Neural cell (in vitro differentiated cells): Measurements from ENCODE around the gene POU2F2. TPM values are rescaled to one million over a fixed set of nuclear protein-coding genes. Genes with fewer than 3 reads are reported as not detected.
A peak's percentile ranks its signal among the peaks of the same experiment; 100 is the strongest.

Experiments used
- H2AFZ ChIP-seq: fragments of 200-600, 300-800 bp; sonication (generic), shearing (Covaris generic); 2 replicates; pipeline ENCODE4 v1.6.0; 2014; ENCODE audit warnings: low read depth, mild to moderate bottlenecking, antibody characterized with exemption, low read length, moderate library complexity
- H3F3A ChIP-seq: fragments of 200-600 bp; shearing (Covaris generic); 2 replicates; pipeline ENCODE4 v1.6.1; 2016; ENCODE audit warnings: mild to moderate bottlenecking, moderate library complexity, mixed read lengths, antibody characterized with exemption, low read length; ENCODE audit not compliant: insufficient read depth, poor library complexity, severe bottlenecking
- H3K27ac ChIP-seq: fragments of 200-600, 300-800 bp; sonication (generic), shearing (Covaris generic); 2 replicates; pipeline ENCODE4 v1.5.1; 2014; ENCODE audit warnings: mild to moderate bottlenecking, low read length, moderate library complexity
- H3K27me3 ChIP-seq: fragments of 300-800, 200-600 bp; sonication (generic), shearing (Covaris generic); 2 replicates; pipeline ENCODE4 v1.6.0; 2014; ENCODE audit warnings: mild to moderate bottlenecking, low read depth, low read length, moderate library complexity; ENCODE audit not compliant: insufficient read depth
- H3K36me3 ChIP-seq: fragments of 300-800, 200-600 bp; sonication (generic), shearing (Covaris generic); 2 replicates; pipeline ENCODE4 v1.5.1; 2014; ENCODE audit warnings: mild to moderate bottlenecking, antibody characterized with exemption, low read length, moderate library complexity; ENCODE audit not compliant: insufficient read depth
- H3K4me2 ChIP-seq: fragments of 300-800, 200-600 bp; sonication (generic), shearing (Covaris generic); 2 replicates; pipeline ENCODE4 v1.6.0; 2014; ENCODE audit warnings: mild to moderate bottlenecking, low read length
- H3K4me3 ChIP-seq: fragments of 300-800, 200-600 bp; sonication (generic), shearing (Covaris generic); 2 replicates; pipeline ENCODE4 v1.5.1; 2014; ENCODE audit warnings: mild to moderate bottlenecking, low read length, moderate library complexity
- H3K79me2 ChIP-seq: fragments of 200-600 bp; shearing (Covaris generic); replicated peaks from 2 replicates; pipeline ENCODE4 v1.6.0; 2014; ENCODE audit warnings: mild to moderate bottlenecking, low read length, moderate library complexity; ENCODE audit not compliant: insufficient read depth
- H3K9ac ChIP-seq: fragments of 300-800, 200-600 bp; sonication (generic), shearing (Covaris generic); 2 replicates; pipeline ENCODE4 v1.6.1; 2016; ENCODE audit warnings: mild to moderate bottlenecking, low read length, mixed read lengths
- H3K9me2 ChIP-seq: fragments of 200-600 bp; shearing (Covaris generic); 2 replicates; pipeline ENCODE4 v1.6.1; 2016; ENCODE audit warnings: mild to moderate bottlenecking, low read length, mixed read lengths; ENCODE audit not compliant: insufficient read depth
- H3K9me3 ChIP-seq: fragments of 200-600, 300-800 bp; sonication (generic), shearing (Covaris generic); 2 replicates; pipeline ENCODE4 v1.6.1; 2016; ENCODE audit warnings: mild to moderate bottlenecking, mixed run types, low read length, moderate library complexity, mixed read lengths
- H4K20me1 ChIP-seq: fragments of 200-600 bp; shearing (Covaris generic); 2 replicates; pipeline ENCODE4 v1.6.1; 2016; ENCODE audit warnings: mild to moderate bottlenecking, mixed run types; ENCODE audit not compliant: insufficient read depth
- CTCF ChIP-seq: fragments of 450-650 bp; IDR thresholded peaks from 2 replicates; pipeline ENCODE4 v1.5.1; 2014; ENCODE audit warnings: antibody characterized with exemption, mild to moderate bottlenecking, moderate library complexity; ENCODE audit not compliant: poor library complexity, severe bottlenecking
- EP300 ChIP-seq: fragments of 450-650 bp; conservative IDR thresholded peaks from 2 replicates; pipeline ENCODE4 v1.6.1; 2014; ENCODE audit warnings: antibody characterized with exemption, mild to moderate bottlenecking, moderate library complexity; ENCODE audit not compliant: poor library complexity, severe bottlenecking
- EZH2 ChIP-seq: fragments of 200-600, 300-800 bp; shearing (Covaris generic), sonication (generic); IDR thresholded peaks from 2 replicates; pipeline ENCODE4 v1.6.1; 2014; ENCODE audit warnings: antibody characterized with exemption, low read length, borderline replicate concordance, mild to moderate bottlenecking; ENCODE audit not compliant: insufficient read depth, poor library complexity, severe bottlenecking
- MXI1 ChIP-seq: fragments of 450-650 bp; conservative IDR thresholded peaks from 2 replicates; pipeline ENCODE4 v1.6.1; 2014; ENCODE audit warnings: antibody characterized with exemption, mild to moderate bottlenecking; ENCODE audit not compliant: poor library complexity, severe bottlenecking
- POLR2AphosphoS5 ChIP-seq: IDR thresholded peaks from 2 replicates; pipeline ENCODE4 v1.6.1; 2012
- RAD21 ChIP-seq: fragments of 450-650 bp; conservative IDR thresholded peaks from 2 replicates; pipeline ENCODE4 v1.6.1; 2014; ENCODE audit warnings: antibody characterized with exemption, mild to moderate bottlenecking, moderate library complexity
- SMC3 ChIP-seq: fragments of 450-650 bp; conservative IDR thresholded peaks from 2 replicates; pipeline ENCODE4 v1.6.1; 2014; ENCODE audit warnings: antibody characterized with exemption, mild to moderate bottlenecking, moderate library complexity; ENCODE audit not compliant: poor library complexity
- TAF1 ChIP-seq: IDR thresholded peaks from 2 replicates; pipeline ENCODE4 v1.6.1; 2012; ENCODE audit warnings: low read depth
- polyA plus RNA-seq: library from polyadenylated mRNA; depleted of rRNA; stranded (reverse); fragments of >200 nt; gene quantifications from 2 replicates; pipeline ENCODE4 v1.2.3, GENCODE V29; 2014
- TF ChIP-seq, protein P1 (sequence below): IDR thresholded peaks from 2 replicates; pipeline ENCODE4 v1.6.1; 2012; ENCODE audit warnings: borderline replicate concordance

Gene POU2F2
- polyA plus RNA-seq, 1 donor from 2014 or later, result 7.7 TPM

GRCh38 chr19:42069619-42070351 is 62.5 kb downstream of the POU2F2 start, which contains the start of gene GRIK5:
TSS of gene GRIK5 (minus strand) at chr19:42070206. CDS start at chr19:42065770, 4,436 bp downstream.
- peak within 1 kb of the TSS; percentile 96 for H3K9ac ChIP-seq
- H3F3A ChIP-seq, result peaks cover 3% of the 10 kb centered on the region
- peak within 1 kb of the TSS; percentile 40 for H2AFZ ChIP-seq
- H3K36me3 ChIP-seq, result no peaks in the 10 kb centered on the region
- H4K20me1 ChIP-seq, result no peaks in the 10 kb centered on the region
- peak within 1 kb of the TSS; percentile 90 for H3K4me3 ChIP-seq
- TF ChIP-seq CTCF (no peak), MXI1 (peak; percentile 51), SMC3 (no peak), EP300 (peak; percentile 45), EZH2 (no peak), TAF1 (peak; percentile 81), RAD21 (no peak), POLR2AphosphoS5 (peak; percentile 96)
- TF ChIP-seq, protein P1, sequence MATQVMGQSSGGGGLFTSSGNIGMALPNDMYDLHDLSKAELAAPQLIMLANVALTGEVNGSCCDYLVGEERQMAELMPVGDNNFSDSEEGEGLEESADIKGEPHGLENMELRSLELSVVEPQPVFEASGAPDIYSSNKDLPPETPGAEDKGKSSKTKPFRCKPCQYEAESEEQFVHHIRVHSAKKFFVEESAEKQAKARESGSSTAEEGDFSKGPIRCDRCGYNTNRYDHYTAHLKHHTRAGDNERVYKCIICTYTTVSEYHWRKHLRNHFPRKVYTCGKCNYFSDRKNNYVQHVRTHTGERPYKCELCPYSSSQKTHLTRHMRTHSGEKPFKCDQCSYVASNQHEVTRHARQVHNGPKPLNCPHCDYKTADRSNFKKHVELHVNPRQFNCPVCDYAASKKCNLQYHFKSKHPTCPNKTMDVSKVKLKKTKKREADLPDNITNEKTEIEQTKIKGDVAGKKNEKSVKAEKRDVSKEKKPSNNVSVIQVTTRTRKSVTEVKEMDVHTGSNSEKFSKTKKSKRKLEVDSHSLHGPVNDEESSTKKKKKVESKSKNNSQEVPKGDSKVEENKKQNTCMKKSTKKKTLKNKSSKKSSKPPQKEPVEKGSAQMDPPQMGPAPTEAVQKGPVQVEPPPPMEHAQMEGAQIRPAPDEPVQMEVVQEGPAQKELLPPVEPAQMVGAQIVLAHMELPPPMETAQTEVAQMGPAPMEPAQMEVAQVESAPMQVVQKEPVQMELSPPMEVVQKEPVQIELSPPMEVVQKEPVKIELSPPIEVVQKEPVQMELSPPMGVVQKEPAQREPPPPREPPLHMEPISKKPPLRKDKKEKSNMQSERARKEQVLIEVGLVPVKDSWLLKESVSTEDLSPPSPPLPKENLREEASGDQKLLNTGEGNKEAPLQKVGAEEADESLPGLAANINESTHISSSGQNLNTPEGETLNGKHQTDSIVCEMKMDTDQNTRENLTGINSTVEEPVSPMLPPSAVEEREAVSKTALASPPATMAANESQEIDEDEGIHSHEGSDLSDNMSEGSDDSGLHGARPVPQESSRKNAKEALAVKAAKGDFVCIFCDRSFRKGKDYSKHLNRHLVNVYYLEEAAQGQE, result peak; percentile 53
- peaks cover 62% of the 10 kb centered on the region for H3K79me2 ChIP-seq
- H3K27ac ChIP-seq, result peak within 1 kb of the TSS; percentile 92
- H3K4me2 ChIP-seq, result peak within 1 kb of the TSS; percentile 88
- H3K9me2 ChIP-seq, result no peaks in the 10 kb centered on the region
- H3K9me3 ChIP-seq, result no peaks in the 10 kb centered on the region
- no peaks in the 10 kb centered on the region for H3K27me3 ChIP-seq

DNA sequence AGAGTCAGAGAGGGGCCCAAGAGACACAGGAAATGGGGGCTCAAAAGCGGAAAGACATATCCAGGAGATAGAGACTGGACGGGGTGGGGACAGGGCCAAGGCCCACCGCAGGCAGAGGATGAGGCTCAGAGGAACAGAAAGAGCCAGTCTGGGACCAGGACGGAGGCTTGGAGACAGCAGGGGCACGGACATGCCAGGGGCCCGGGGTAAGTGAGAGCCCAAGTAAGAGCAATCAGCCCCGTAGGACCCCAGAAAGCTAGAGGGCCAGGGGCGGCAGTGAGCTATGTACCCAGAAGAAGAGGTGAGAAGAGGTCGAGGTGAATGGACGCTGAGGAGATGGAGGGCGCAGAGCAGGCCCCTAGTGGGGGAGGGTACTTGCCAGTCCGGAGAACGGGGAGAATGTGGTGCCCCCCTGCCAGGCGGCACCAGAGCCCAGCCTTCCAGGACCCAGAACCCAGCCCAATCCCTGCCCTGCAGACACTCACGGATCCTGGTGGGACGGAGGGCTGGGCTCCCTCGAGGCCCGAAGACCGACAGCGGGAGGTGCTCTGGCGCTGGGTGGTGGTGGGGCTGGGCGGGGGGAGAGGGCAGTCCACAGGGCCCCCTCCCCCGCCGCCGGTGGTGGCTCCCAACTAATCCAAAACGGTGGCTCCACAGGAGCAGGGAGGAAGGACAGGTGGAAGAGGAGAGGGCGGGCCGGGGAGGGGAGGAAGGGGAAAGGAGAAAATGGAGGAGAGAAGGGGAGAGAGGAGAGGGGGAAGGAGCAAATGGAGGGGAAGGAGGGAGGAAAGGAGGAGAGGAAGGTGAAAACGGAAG is 63.3 kb downstream of the POU2F2 start:
- H3K9me3 ChIP-seq, result no peaks in the 10 kb centered on the region
- H3K4me2 ChIP-seq, result peak overlapping the region; percentile 88
- peak overlapping the region; percentile 96 for H3K9ac ChIP-seq
- no peaks in the 10 kb centered on the region for H3K9me2 ChIP-seq
- H3F3A ChIP-seq, result peaks cover 3% of the 10 kb centered on the region
- H3K36me3 ChIP-seq, result no peaks in the 10 kb centered on the region
- no peaks in the 10 kb centered on the region for H4K20me1 ChIP-seq
- no peaks in the 10 kb centered on the region for H3K27me3 ChIP-seq
- H3K27ac ChIP-seq, result peak overlapping the region; percentile 92
- peak overlapping the region; percentile 90 for H3K4me3 ChIP-seq
- TF ChIP-seq CTCF (no peak), RAD21 (no peak)
- TF ChIP-seq, protein P1, result no peak
- peak overlapping the region; percentile 40 for H2AFZ ChIP-seq
- H3K79me2 ChIP-seq, result peaks cover 58% of the 10 kb centered on the region
